Measurements from ENCODE around the gene TBXAS1. TPM values are rescaled to one million over a fixed set of nuclear protein-coding genes. Genes with fewer than 3 reads are reported as not detected.

Gene TBXAS1
- total RNA-seq, 2 experiments from 2014 or later = 4.8 to 5.3 TPM

DNA sequence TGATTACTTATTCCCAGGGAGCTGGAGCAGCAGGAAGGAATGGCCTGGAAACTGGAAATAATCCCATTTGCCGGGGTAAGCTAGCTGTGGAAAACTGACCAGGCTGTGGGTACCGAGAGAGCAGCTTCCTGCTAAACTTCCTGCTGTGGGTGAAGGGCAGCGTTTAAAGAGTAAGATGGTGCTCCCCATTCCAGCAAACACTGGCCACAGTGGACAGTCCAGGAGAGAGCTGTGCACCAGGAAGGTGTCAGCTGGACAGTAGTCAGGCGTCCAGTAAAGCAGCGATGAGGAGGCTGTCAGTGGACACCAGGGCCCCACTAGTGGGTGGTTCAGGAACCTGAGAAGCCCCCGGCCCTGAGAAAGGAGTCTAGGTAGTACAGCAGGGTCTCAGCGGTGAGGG lies 55.4 kb downstream of the TBXAS1 start:
- POLR2A ChIA-PET = no interaction called here
- H3K36me3 Mint-ChIP-seq = no peaks in the 10 kb centered on the region
- H3K27me3 Mint-ChIP-seq = no peaks in the 10 kb centered on the region
- no peak for DNase-seq
- H3K4me3 Mint-ChIP-seq = no peak overlapping the region
- intact Hi-C loops (cut with micrococcal nuclease) = no loop called here
- CTCF ChIA-PET = no interaction called here
- no peak overlapping the region for H3K27ac Mint-ChIP-seq
- H3K9me3 Mint-ChIP-seq = no peaks in the 10 kb centered on the region
- H3K4me1 Mint-ChIP-seq (ENCODE audit: low read depth) = no peaks in the 10 kb centered on the region

DNA sequence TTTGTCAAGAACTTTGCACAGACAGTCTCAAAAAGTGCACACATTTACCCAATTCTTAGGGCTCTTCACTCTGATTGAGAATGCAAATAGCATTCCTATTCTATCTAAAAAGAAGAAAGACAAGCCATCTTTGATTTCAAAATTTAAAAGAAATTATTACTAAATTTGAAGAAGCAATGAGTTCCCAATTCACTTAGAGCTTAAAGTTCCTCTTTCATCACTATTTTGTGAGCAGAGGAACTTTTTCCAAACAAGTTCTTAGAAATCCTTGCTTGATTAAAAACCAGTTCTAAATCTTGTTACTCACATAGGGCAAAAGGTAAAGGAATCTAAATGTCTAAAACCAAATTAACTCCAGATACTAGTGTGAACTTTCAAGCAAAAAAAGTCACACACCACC lies 56.4 kb downstream of the TBXAS1 start:
- intact Hi-C loops (cut with micrococcal nuclease) = no loop called here

DNA sequence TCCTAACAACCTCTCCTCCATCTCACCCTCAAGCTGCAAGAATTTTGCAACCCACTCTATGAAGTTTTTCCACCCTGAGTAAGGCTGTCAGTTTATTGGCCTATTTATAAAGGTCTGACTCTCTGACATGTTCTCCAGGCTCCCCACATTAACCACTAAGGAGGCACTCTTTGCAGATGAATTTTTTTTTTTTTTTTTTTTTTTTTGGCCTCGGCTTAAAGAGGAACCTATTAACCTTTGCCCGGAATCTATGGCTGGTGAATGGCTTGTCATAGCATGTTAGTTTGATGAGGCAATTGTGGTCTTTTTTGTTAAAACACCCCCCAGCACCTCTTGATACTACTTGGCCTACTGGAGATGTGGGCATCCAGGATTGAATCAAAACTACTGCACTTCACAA lies 57.1 kb downstream of the TBXAS1 start:
- Mint-ChIP-seq H3K4me3 (no peak overlapping the region), H3K9me3 (no peaks in the 10 kb centered on the region), H3K27ac (no peak overlapping the region), H3K4me1 (ENCODE audit: low read depth) (no peaks in the 10 kb centered on the region), H3K27me3 (no peaks in the 10 kb centered on the region), H3K36me3 (no peaks in the 10 kb centered on the region)
- intact Hi-C loops (cut with micrococcal nuclease) = no loop called here
- ChIA-PET CTCF (no interaction called here), POLR2A (no interaction called here)
- DNase-seq = no peak

More for the DNA sequence above, 56.4 kb downstream of the TBXAS1 start:
- no peaks in the 10 kb centered on the region for H3K36me3 Mint-ChIP-seq
- CTCF ChIA-PET = no interaction called here
- POLR2A ChIA-PET = no interaction called here
- no peak overlapping the region for H3K4me3 Mint-ChIP-seq
- H3K27me3 Mint-ChIP-seq = no peaks in the 10 kb centered on the region
- H3K9me3 Mint-ChIP-seq = no peaks in the 10 kb centered on the region
- no peak for DNase-seq
- no peak overlapping the region for H3K27ac Mint-ChIP-seq
- no peaks in the 10 kb centered on the region for H3K4me1 Mint-ChIP-seq (ENCODE audit: low read depth)

DNA sequence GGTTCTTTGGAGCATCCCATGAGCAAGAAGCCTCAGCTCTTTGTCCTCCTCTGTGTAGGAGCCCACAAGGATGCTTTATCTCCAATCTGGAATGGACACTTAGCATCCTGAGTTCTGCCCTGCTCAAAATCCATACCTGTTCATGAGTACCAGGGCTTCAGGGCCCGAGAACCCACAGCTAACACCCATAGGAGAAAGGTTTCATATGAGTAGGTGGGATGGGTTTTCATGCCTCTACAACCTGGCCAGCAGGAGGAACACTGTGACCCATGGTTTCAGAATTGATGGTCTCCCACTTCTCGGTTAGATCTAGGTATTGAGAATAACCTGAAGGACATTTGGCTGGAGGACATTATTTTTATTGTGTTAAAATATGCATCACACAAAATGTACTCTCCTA lies 57.8 kb downstream of the TBXAS1 start:
- Mint-ChIP-seq H3K27me3 (no peaks in the 10 kb centered on the region), H3K36me3 (no peaks in the 10 kb centered on the region), H3K9me3 (no peaks in the 10 kb centered on the region), H3K4me3 (no peak overlapping the region), H3K4me1 (ENCODE audit: low read depth) (no peaks in the 10 kb centered on the region), H3K27ac (no peak overlapping the region)
- DNase-seq = no peak
- intact Hi-C loops (cut with micrococcal nuclease) = no loop called here
- CTCF ChIA-PET = no interaction called here
- POLR2A ChIA-PET = no interaction called here

DNA sequence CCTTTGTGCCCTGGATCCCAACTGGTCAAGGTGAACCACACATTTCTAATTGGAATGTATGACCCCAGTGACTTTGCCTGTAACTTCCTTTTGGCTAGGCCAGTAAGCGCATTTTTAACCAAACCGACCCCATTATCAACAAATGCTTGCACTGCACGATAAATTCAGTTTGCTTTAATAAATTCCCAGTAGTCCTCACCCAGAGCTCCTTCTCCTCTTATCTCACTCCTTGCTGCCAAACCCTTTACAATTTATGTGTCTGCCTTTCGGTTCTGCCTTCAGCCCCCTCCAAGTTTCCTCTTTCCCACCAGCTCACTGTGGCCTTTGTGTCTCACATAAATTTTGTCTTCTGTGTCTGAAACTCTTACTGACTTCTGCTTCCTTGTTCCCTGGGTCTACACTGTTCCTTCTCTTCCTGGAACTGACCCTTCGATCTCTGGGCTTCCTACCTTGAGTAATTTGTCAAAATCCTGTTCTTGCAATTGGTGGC lies 59.0 kb downstream of the TBXAS1 start:
- POLR2A ChIA-PET = no interaction called here
- Mint-ChIP-seq H3K9me3 (no peaks in the 10 kb centered on the region), H3K36me3 (no peaks in the 10 kb centered on the region), H3K27me3 (no peaks in the 10 kb centered on the region), H3K27ac (no peak overlapping the region), H3K4me3 (no peak overlapping the region), H3K4me1 (ENCODE audit: low read depth) (no peaks in the 10 kb centered on the region)
- intact Hi-C loops (cut with micrococcal nuclease) = no loop called here
- CTCF ChIA-PET = no interaction called here
- DNase-seq = no peak

DNA sequence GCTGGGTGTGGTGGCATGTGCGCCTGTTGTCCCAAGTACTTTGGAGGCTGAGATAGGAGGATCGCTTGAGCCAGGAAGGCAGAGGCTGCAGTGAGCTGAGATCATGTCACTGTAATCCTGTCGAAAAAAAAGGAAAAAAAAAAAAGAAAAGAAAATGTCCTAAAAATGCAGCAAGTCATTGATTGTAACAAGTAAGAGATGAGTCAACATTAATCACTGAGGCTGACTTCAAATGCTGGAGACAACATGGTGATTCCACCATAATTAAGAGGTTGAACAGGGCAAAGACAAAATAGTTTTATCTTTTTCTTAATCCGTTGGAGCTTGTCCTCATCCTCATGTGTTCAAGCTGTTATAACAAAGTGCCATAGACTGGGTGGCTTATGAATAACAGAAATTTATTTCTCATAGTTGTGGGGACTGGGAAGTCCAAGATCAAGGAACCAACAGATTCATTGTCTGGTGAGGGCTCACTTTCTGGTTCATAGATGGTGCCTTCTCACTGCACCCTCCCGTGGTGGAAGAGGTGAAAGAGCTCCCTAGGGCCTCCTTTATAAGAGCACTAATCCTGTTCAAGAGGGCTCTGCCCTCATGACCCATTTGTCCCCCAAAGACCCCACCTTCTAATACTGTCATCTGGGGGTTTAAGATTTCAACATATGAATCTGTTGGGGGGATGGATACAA lies 60.3 kb downstream of the TBXAS1 start:
- no peaks in the 10 kb centered on the region for H3K9me3 Mint-ChIP-seq
- intact Hi-C loops (cut with micrococcal nuclease) = no loop called here
- no peak overlapping the region for H3K4me3 Mint-ChIP-seq
- H3K4me1 Mint-ChIP-seq (ENCODE audit: low read depth) = no peaks in the 10 kb centered on the region
- POLR2A ChIA-PET = no interaction called here
- H3K36me3 Mint-ChIP-seq = no peaks in the 10 kb centered on the region
- no peaks in the 10 kb centered on the region for H3K27me3 Mint-ChIP-seq
- CTCF ChIA-PET = interaction anchor here (0.9 to 1.6 kb wide), 2 partner anchors 11 to 270 kb away, joined by 3 to 4 read pairs; no protein-coding TSS in a partner anchor
- no peak for DNase-seq
- no peak overlapping the region for H3K27ac Mint-ChIP-seq

DNA sequence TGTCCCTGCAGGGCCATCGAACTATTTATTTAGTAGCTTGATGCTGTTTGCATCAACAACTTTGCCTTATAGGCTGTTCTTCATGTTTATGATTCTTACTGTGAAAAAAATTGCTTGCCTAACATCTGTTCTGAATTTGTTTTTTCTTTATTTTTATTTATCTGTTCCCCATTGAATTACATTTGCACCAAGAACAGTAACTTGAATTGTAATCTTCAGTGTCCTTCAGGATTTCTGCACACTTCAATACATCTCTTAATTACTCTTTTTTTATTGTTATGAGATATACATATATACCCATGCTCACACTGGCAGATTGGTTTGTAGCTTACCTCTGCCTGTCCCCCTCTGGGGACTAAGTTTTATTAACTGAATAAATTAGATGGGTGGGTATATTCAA lies 64.4 kb downstream of the TBXAS1 start:
- intact Hi-C loops (cut with micrococcal nuclease) = no loop called here
- ChIA-PET CTCF (interaction anchor here (0.7 kb wide), 1 partner anchor 1478 kb away, joined by 3 read pairs; no protein-coding TSS in a partner anchor), POLR2A (no interaction called here)
- H3K27me3 Mint-ChIP-seq = no peaks in the 10 kb centered on the region
- no peak overlapping the region for H3K4me3 Mint-ChIP-seq
- no peaks in the 10 kb centered on the region for H3K36me3 Mint-ChIP-seq
- no peaks in the 10 kb centered on the region for H3K4me1 Mint-ChIP-seq (ENCODE audit: low read depth)
- no peaks in the 10 kb centered on the region for H3K9me3 Mint-ChIP-seq
- H3K27ac Mint-ChIP-seq = no peak overlapping the region
- DNase-seq = no peak

DNA sequence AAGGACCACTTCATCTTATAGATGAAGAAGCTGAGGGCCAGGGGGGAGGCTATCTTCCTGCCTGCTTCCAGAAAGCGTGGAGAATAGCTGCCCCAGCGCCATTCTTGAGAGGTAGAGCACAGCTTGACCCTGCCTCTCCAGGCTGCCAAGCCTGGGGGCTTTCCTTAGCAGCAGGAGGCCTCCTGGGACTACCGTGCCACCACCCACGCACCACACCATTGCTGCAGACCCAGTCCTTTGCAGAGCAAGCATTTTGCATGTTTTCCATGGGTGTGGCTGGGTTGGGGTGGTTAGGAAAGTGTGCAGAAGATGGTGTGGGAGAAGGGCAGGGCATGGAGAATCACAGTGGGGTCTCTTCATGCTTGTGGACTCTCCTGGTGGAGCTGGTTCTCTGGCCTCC lies 64.9 kb downstream of the TBXAS1 start:
- Mint-ChIP-seq H3K9me3 (no peaks in the 10 kb centered on the region), H3K27me3 (no peaks in the 10 kb centered on the region), H3K27ac (no peak overlapping the region), H3K4me3 (no peak overlapping the region), H3K4me1 (ENCODE audit: low read depth) (no peaks in the 10 kb centered on the region), H3K36me3 (no peaks in the 10 kb centered on the region)
- no peak for DNase-seq
- ChIA-PET POLR2A (no interaction called here), CTCF (no interaction called here)
- intact Hi-C loops (cut with micrococcal nuclease) = no loop called here

DNA sequence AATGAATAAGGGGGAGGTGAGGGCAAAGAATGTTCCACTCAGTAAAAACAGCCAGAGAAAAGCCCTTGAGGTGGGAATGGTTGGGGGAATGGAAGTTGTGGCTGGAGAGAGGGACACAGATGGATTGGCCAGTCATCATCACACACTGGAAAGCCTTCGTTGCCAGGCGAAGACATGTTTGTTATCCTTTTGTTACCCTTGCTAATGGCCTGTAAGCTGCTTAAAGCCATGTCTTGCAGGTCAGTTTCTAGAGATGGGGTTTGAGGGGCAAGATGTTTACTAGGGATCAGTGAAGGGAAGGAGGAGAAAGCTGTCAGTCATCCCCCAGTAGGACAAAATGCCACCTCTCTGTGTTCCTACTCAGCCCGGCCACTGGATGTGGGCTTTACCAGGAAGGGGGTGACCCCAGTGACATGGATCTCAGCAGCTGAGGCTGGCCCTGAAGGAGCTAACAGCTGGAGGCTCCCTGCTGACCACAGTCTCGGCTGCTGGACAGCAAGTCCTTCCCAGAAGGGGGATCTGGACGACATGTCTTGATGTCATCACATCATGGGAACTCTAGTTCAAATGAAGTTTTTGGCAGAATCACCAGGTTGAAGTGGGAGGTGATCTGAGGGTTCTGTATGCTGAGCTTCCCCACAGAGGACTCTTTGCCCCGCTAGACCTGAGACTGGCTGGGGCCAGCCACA lies 66.2 kb downstream of the TBXAS1 start:
- Mint-ChIP-seq H3K4me3 (no peak overlapping the region), H3K36me3 (no peaks in the 10 kb centered on the region), H3K4me1 (ENCODE audit: low read depth) (no peaks in the 10 kb centered on the region), H3K9me3 (no peaks in the 10 kb centered on the region), H3K27ac (no peak overlapping the region), H3K27me3 (no peaks in the 10 kb centered on the region)
- no peak for DNase-seq
- ChIA-PET CTCF (no interaction called here), POLR2A (no interaction called here)
- intact Hi-C loops (cut with micrococcal nuclease) = no loop called here

DNA sequence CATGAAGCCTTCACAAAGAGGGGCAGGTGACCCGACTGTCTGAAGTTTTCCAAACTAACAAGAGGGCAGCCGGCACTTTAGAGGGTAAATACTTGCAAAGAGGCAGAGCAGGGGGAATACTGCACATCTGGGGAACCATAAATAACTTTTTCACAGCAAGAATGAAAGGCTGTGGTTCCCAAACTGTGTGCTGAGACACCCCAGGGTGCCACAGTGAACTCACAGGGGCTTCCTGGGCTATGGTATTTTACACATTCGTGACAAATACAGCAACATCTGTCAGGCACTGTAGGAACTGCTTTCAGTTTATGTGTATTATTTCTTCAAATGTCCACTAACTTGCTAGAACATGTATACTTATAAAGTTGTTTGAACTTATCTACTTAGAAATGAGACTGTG lies 67.2 kb downstream of the TBXAS1 start:
- Mint-ChIP-seq H3K4me1 (ENCODE audit: low read depth) (no peaks in the 10 kb centered on the region), H3K27me3 (no peaks in the 10 kb centered on the region), H3K36me3 (no peaks in the 10 kb centered on the region), H3K4me3 (no peak overlapping the region), H3K27ac (no peak overlapping the region), H3K9me3 (no peaks in the 10 kb centered on the region)
- intact Hi-C loops (cut with micrococcal nuclease) = no loop called here
- DNase-seq = no peak
- POLR2A ChIA-PET = no interaction called here
- CTCF ChIA-PET = no interaction called here

DNA sequence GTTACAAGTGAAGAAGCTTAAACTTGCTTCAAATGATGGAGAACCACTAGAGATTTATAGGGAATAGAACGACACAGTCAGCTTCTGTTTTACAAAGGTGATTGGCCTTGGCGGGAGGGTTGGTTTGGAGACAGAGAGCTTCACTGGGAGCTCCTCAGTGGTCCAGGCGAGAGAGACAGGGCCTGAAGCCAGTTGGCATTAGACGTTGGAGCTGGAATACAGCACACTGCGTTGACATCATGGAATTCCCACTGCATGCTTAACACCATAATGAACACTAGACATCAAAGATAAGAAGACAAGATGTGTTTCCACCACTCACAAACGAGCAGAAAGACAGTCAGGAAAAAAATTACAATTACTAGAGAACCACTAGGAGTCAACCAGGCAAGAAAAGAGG lies 67.8 kb downstream of the TBXAS1 start:
- H3K4me3 Mint-ChIP-seq = no peak overlapping the region
- H3K36me3 Mint-ChIP-seq = no peaks in the 10 kb centered on the region
- no peaks in the 10 kb centered on the region for H3K27me3 Mint-ChIP-seq
- no peak overlapping the region for H3K27ac Mint-ChIP-seq
- CTCF ChIA-PET = no interaction called here
- POLR2A ChIA-PET = no interaction called here
- H3K9me3 Mint-ChIP-seq = peaks cover under 1% of the 10 kb centered on the region
- DNase-seq = no peak
- H3K4me1 Mint-ChIP-seq (ENCODE audit: low read depth) = no peaks in the 10 kb centered on the region
- intact Hi-C loops (cut with micrococcal nuclease) = no loop called here

DNA sequence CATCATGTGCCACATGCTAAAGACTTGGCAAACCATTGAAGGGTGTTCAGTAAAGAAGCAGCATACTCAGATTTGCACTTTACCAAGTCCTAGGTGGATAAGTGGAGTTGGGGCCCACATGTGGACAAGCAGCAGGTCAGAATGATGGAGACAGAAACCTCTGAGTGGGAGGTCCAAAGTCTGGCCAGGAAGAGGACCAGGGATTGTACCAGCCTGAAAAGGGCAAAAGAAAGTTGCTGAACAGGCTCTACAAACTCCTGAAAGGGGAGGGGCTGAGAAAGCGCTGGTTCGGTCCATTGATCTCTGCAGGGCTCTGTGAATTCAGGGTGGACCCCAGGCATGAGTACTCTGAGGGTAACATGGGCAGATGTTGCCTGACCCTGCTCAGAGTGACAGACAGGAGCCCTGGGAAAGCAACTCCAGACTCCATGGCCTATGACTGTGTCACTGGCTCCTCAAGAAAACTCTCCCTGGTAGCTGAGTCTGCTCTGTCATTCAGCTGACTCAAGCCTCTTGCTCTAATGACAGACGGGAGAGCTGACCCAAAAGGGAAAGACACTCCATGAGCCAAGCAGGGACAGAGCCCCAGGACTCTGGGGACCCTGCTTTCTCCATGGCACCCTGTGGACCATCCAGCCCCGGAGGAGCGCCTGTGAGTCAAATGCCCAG lies 68.5 kb downstream of the TBXAS1 start:
- Mint-ChIP-seq H3K4me1 (ENCODE audit: low read depth) (no peaks in the 10 kb centered on the region), H3K36me3 (no peaks in the 10 kb centered on the region), H3K4me3 (no peak overlapping the region), H3K27me3 (no peaks in the 10 kb centered on the region), H3K9me3 (peaks cover 6% of the 10 kb centered on the region), H3K27ac (no peak overlapping the region)
- ChIA-PET POLR2A (interaction anchor here (0.6 kb wide), 1 partner anchor 20 kb away, joined by 3 read pairs; no protein-coding TSS in a partner anchor), CTCF (no interaction called here)
- intact Hi-C loops (cut with micrococcal nuclease) = no loop called here
- no peak for DNase-seq

DNA sequence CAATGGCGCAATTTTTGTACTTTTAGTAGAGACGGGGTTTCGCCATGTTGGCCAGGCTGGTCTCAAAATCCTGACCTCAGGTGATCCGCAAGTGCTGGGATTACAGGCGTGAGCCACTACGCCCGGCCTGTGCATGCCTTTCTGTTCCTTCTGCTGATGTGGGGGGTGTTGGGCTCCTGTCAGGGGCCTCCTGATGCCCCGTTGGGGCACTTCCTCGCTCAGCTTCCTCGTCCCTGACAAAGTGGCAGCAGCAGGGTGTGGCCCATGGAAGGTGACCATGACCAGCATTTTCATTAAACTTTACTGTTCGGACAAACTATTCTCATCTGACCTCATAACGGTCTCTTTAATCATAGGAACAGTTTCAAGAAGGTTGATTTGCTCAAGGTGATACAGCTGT lies 69.4 kb downstream of the TBXAS1 start:
- POLR2A ChIA-PET = no interaction called here
- Mint-ChIP-seq H3K27ac (no peak overlapping the region), H3K27me3 (no peaks in the 10 kb centered on the region), H3K9me3 (peaks cover 14% of the 10 kb centered on the region), H3K4me1 (ENCODE audit: low read depth) (no peaks in the 10 kb centered on the region), H3K36me3 (no peaks in the 10 kb centered on the region), H3K4me3 (no peak overlapping the region)
- intact Hi-C loops (cut with micrococcal nuclease) = no loop called here
- no peak for DNase-seq
- CTCF ChIA-PET = no interaction called here

Data from activated CD4-positive, alpha-beta memory T cell treated with anti-CD3 and anti-CD28 coated beads for 36 hours (primary cell).